Measurements from ENCODE around the gene CSNK1G2.

- TF ChIP-seq ZFP3 (CRISPR knock-in tag; IDR thresholded peaks at IDR 0.05), result no peak
- TF ChIP-seq ARNTL (CRISPR knock-in tag; IDR thresholded peaks at IDR 0.05; ENCODE audit: borderline replicate concordance, low read depth), result no peak
- no peak for TF ChIP-seq RARB (CRISPR knock-in tag; IDR thresholded peaks at IDR 0.05)
- no peak for TF ChIP-seq CREB5 (CRISPR knock-in tag; IDR thresholded peaks at IDR 0.05; ENCODE audit: low read depth)
- TF ChIP-seq PPARA (CRISPR knock-in tag; IDR thresholded peaks at IDR 0.05; ENCODE audit: borderline replicate concordance), result no peak
- TF ChIP-seq ESRRG (CRISPR knock-in tag; IDR thresholded peaks at IDR 0.05), result no peak
- TF ChIP-seq PATZ1 (CRISPR knock-in tag; IDR thresholded peaks at IDR 0.05; ENCODE audit: borderline replicate concordance), result no peak
- TF ChIP-seq, protein P1, sequence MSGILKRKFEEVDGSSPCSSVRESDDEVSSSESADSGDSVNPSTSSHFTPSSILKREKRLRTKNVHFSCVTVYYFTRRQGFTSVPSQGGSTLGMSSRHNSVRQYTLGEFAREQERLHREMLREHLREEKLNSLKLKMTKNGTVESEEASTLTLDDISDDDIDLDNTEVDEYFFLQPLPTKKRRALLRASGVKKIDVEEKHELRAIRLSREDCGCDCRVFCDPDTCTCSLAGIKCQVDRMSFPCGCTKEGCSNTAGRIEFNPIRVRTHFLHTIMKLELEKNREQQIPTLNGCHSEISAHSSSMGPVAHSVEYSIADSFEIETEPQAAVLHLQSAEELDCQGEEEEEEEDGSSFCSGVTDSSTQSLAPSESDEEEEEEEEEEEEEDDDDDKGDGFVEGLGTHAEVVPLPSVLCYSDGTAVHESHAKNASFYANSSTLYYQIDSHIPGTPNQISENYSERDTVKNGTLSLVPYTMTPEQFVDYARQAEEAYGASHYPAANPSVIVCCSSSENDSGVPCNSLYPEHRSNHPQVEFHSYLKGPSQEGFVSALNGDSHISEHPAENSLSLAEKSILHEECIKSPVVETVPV (CRISPR knock-in tag; IDR thresholded peaks at IDR 0.05), result no peak
- TF ChIP-seq ZNF70 (CRISPR knock-in tag; IDR thresholded peaks at IDR 0.05), result no peak
- no peak for TF ChIP-seq OSR1 (CRISPR knock-in tag; IDR thresholded peaks at IDR 0.05)
- TF ChIP-seq, protein P2, sequence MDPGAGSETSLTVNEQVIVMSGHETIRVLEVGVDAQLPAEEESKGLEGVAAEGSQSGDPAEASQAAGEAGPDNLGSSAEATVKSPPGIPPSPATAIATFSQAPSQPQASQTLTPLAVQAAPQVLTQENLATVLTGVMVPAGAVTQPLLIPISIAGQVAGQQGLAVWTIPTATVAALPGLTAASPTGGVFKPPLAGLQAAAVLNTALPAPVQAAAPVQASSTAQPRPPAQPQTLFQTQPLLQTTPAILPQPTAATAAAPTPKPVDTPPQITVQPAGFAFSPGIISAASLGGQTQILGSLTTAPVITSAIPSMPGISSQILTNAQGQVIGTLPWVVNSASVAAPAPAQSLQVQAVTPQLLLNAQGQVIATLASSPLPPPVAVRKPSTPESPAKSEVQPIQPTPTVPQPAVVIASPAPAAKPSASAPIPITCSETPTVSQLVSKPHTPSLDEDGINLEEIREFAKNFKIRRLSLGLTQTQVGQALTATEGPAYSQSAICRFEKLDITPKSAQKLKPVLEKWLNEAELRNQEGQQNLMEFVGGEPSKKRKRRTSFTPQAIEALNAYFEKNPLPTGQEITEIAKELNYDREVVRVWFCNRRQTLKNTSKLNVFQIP (CRISPR knock-in tag; IDR thresholded peaks at IDR 0.05; ENCODE audit: borderline replicate concordance, low read depth), result no peak
- TF ChIP-seq ZNF8 (CRISPR knock-in tag; IDR thresholded peaks at IDR 0.05), result no peak
- TF ChIP-seq BACH2 (CRISPR knock-in tag; IDR thresholded peaks at IDR 0.05; ENCODE audit: borderline replicate concordance), result no peak
- TF ChIP-seq ZNF565 (CRISPR knock-in tag; conservative IDR thresholded peaks at IDR 0.05; ENCODE audit: low read depth), result no peak
Measured at GRCh38 chr19:1987197-1988187, 46.5 kb downstream of the CSNK1G2 start.

All from SK-N-SH treated with all-trans-retinoic acid at 6 μM for 48 hours (cell line).